ENCODE results near the gene GDAP2. TPM values are rescaled to one million over a fixed set of nuclear protein-coding genes. Genes with fewer than 3 reads are reported as not detected.

The GDAP2 gene
- total and polyA plus RNA-seq, 2 donors (not counting 3 experiments of a cell fraction or from before 2014, with no cell fraction given) = 4.5 to 21.5 TPM

GRCh38 chr1:117959364-117959763, 29.9 kb upstream of the GDAP2 start:
- Histone ChIP-seq H4K20me1 (replicated peaks; ENCODE audit: control insufficient read depth, extremely low read depth, insufficient read depth, low read length) (no peaks in the 10 kb centered on the region), H3K27me3 (ENCODE audit: control insufficient read depth in 2 of 2, insufficient read depth in 2 of 2, low read length in 2 of 2) (no peaks in the 10 kb centered on the region), H3K4me3 (replicated peaks in 1 of 3; ENCODE audit: insufficient read depth in 1 of 3, low read depth in 1 of 3, low read length in 3 of 3) (no peak overlapping the region), H3K9me3 (replicated peaks; ENCODE audit: control insufficient read depth, insufficient read depth, low read length) (no peaks in the 10 kb centered on the region), H2AFZ (ENCODE audit: low read depth, low read length) (no peak overlapping the region), H3K9ac (replicated peaks; ENCODE audit: extremely low read depth, insufficient read depth, low read length) (no peak overlapping the region), H3K36me3 (ENCODE audit: control insufficient read depth in 2 of 2, extremely low read depth in 1 of 2, insufficient read depth in 2 of 2, low read length in 2 of 2) (peaks cover 4 to 9% of the 10 kb centered on the region in 2 experiments), H3K4me1 (ENCODE audit: control insufficient read depth, extremely low read depth, insufficient read depth, low read length) (no peaks in the 10 kb centered on the region), H3K9me1 (replicated peaks; ENCODE audit: control insufficient read depth, extremely low read depth, insufficient read depth, low read length) (no peaks in the 10 kb centered on the region), H3K27ac (ENCODE audit: insufficient read depth, low read depth, low read length) (no peak overlapping the region), H3K4me2 (ENCODE audit: insufficient read depth, low read length) (no peak overlapping the region), H3K79me2 (ENCODE audit: control insufficient read depth, insufficient read depth, low read length) (no peaks in the 10 kb centered on the region)
- dilution Hi-C loops (cut with MboI; ENCODE audit: extremely low pct_ligation_motif_present, low sequenced_read_pairs) = no loop called here
- DNase-seq (ENCODE audit: low read depth, low spot score) (no peak), FAIRE-seq (peak; percentile 24)
- intact Hi-C loops (cut with micrococcal nuclease) = no loop called here
- TF ChIP-seq POLR2A (IDR thresholded peaks at IDR 0.05; ENCODE audit: low read depth, low read length) (no peak), CTCF (IDR thresholded peaks at IDR 0.05; ENCODE audit: extremely low read depth in 1 of 2, insufficient read depth in 1 of 2, low read depth in 1 of 2, low read length in 2 of 2) (no peak), POLR2AphosphoS5 (IDR thresholded peaks at IDR 0.05; ENCODE audit: insufficient read depth, low read depth, low read length) (no peak), EZH2 (IDR thresholded peaks at IDR 0.05; ENCODE audit: borderline replicate concordance, low read depth, low read length, severe bottlenecking) (no peak), GATA2 (IDR thresholded peaks at IDR 0.05; ENCODE audit: insufficient read depth, insufficient read length, low read depth, low read length) (no peak), JUN (IDR thresholded peaks at IDR 0.05; ENCODE audit: borderline replicate concordance, insufficient read depth, insufficient read length, low read depth) (no peak), FOS (IDR thresholded peaks at IDR 0.05; ENCODE audit: borderline replicate concordance, insufficient read depth, low read length) (no peak)
- TF ChIP-seq, protein P1, sequence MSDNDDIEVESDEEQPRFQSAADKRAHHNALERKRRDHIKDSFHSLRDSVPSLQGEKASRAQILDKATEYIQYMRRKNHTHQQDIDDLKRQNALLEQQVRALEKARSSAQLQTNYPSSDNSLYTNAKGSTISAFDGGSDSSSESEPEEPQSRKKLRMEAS (IDR thresholded peaks at IDR 0.05; ENCODE audit: insufficient read depth, insufficient read length) = no peak
- POLR2A ChIA-PET = no interaction called here
- CTCF ChIA-PET = no interaction called here
- BruUV-seq (replicated peaks) = TSS peak; percentile 59

All from endothelial cell of umbilical vein (primary cell).